ENCODE results near the gene SPIB.

DNA sequence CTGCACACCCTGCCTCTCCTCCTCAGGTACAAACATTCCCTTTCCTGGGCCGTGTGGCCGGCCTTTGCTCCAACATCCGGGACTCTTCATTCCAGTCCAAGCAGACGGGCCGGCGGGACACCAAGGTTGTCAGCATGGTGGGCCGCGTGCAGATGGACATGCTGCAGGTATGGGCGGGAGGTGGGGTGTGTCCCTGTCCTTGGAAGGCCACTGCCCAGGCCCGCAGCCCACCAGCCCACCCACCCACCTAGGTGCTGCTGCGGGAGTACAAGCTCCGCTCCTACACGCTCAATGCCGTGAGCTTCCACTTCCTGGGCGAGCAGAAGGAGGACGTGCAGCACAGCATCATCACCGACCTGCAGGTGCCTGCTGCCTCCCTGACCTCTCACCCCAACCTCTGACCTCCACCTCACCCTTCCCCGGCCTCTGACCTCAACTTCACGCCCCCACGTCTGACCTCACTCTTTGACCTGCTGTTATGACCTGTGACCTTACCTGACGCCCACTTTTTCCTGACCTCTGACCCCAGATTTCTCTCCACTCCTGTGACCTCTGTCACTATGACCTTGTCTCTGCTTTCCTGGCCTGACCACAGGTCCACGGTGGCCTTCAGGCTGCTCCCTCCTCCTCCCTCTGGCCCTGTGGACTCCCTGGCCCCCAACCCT is 12.4 kb upstream of the SPIB start:
- TF ChIP-seq, protein P1, sequence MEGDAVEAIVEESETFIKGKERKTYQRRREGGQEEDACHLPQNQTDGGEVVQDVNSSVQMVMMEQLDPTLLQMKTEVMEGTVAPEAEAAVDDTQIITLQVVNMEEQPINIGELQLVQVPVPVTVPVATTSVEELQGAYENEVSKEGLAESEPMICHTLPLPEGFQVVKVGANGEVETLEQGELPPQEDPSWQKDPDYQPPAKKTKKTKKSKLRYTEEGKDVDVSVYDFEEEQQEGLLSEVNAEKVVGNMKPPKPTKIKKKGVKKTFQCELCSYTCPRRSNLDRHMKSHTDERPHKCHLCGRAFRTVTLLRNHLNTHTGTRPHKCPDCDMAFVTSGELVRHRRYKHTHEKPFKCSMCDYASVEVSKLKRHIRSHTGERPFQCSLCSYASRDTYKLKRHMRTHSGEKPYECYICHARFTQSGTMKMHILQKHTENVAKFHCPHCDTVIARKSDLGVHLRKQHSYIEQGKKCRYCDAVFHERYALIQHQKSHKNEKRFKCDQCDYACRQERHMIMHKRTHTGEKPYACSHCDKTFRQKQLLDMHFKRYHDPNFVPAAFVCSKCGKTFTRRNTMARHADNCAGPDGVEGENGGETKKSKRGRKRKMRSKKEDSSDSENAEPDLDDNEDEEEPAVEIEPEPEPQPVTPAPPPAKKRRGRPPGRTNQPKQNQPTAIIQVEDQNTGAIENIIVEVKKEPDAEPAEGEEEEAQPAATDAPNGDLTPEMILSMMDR (IDR thresholded peaks at IDR 0.05; ENCODE audit: low read depth, low read length, missing input control) = no peak
- no peak for TF ChIP-seq YY1 (IDR thresholded peaks at IDR 0.05)
- TF ChIP-seq, protein P2, sequence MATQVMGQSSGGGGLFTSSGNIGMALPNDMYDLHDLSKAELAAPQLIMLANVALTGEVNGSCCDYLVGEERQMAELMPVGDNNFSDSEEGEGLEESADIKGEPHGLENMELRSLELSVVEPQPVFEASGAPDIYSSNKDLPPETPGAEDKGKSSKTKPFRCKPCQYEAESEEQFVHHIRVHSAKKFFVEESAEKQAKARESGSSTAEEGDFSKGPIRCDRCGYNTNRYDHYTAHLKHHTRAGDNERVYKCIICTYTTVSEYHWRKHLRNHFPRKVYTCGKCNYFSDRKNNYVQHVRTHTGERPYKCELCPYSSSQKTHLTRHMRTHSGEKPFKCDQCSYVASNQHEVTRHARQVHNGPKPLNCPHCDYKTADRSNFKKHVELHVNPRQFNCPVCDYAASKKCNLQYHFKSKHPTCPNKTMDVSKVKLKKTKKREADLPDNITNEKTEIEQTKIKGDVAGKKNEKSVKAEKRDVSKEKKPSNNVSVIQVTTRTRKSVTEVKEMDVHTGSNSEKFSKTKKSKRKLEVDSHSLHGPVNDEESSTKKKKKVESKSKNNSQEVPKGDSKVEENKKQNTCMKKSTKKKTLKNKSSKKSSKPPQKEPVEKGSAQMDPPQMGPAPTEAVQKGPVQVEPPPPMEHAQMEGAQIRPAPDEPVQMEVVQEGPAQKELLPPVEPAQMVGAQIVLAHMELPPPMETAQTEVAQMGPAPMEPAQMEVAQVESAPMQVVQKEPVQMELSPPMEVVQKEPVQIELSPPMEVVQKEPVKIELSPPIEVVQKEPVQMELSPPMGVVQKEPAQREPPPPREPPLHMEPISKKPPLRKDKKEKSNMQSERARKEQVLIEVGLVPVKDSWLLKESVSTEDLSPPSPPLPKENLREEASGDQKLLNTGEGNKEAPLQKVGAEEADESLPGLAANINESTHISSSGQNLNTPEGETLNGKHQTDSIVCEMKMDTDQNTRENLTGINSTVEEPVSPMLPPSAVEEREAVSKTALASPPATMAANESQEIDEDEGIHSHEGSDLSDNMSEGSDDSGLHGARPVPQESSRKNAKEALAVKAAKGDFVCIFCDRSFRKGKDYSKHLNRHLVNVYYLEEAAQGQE (IDR thresholded peaks at IDR 0.05) = no peak
- TF ChIP-seq, protein P3, sequence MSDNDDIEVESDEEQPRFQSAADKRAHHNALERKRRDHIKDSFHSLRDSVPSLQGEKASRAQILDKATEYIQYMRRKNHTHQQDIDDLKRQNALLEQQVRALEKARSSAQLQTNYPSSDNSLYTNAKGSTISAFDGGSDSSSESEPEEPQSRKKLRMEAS (IDR thresholded peaks at IDR 0.05) = no peak
- TF ChIP-seq JUND (IDR thresholded peaks at IDR 0.05) = no peak
- TF ChIP-seq GABPA (IDR thresholded peaks at IDR 0.05 in 1 of 2, conservative IDR thresholded peaks at IDR 0.05 in 1 of 2) = no peak
- TF ChIP-seq RAD21 (IDR thresholded peaks at IDR 0.05) = no peak
- TF ChIP-seq TAF1 (conservative IDR thresholded peaks at IDR 0.05) = no peak
- TF ChIP-seq FOXA1 (IDR thresholded peaks at IDR 0.05) = no peak
- TF ChIP-seq SP1 (IDR thresholded peaks at IDR 0.05) = no peak
- TF ChIP-seq EGR1 (IDR thresholded peaks at IDR 0.05; ENCODE audit: low read depth in 2 of 2) = no peak
- no peak for TF ChIP-seq HNF4A (conservative IDR thresholded peaks at IDR 0.05)
- TF ChIP-seq, protein P4, sequence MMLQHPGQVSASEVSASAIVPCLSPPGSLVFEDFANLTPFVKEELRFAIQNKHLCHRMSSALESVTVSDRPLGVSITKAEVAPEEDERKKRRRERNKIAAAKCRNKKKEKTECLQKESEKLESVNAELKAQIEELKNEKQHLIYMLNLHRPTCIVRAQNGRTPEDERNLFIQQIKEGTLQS (IDR thresholded peaks at IDR 0.05) = no peak
- TF ChIP-seq, protein P5, sequence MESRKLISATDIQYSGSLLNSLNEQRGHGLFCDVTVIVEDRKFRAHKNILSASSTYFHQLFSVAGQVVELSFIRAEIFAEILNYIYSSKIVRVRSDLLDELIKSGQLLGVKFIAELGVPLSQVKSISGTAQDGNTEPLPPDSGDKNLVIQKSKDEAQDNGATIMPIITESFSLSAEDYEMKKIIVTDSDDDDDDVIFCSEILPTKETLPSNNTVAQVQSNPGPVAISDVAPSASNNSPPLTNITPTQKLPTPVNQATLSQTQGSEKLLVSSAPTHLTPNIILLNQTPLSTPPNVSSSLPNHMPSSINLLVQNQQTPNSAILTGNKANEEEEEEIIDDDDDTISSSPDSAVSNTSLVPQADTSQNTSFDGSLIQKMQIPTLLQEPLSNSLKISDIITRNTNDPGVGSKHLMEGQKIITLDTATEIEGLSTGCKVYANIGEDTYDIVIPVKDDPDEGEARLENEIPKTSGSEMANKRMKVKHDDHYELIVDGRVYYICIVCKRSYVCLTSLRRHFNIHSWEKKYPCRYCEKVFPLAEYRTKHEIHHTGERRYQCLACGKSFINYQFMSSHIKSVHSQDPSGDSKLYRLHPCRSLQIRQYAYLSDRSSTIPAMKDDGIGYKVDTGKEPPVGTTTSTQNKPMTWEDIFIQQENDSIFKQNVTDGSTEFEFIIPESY (IDR thresholded peaks at IDR 0.05) = no peak

Data from liver (tissue), 3 donors.